ENCODE results near the gene RCCD1. TPM values are rescaled to one million over a fixed set of nuclear protein-coding genes. Genes with fewer than 3 reads are reported as not detected.

The RCCD1 gene
- total and polyA plus RNA-seq, 9 of the 15 experiments (the other 6 are each of a cell fraction or from before 2014, with no cell fraction given): 11.1 to 51.4 (median 24.7) TPM

DNA sequence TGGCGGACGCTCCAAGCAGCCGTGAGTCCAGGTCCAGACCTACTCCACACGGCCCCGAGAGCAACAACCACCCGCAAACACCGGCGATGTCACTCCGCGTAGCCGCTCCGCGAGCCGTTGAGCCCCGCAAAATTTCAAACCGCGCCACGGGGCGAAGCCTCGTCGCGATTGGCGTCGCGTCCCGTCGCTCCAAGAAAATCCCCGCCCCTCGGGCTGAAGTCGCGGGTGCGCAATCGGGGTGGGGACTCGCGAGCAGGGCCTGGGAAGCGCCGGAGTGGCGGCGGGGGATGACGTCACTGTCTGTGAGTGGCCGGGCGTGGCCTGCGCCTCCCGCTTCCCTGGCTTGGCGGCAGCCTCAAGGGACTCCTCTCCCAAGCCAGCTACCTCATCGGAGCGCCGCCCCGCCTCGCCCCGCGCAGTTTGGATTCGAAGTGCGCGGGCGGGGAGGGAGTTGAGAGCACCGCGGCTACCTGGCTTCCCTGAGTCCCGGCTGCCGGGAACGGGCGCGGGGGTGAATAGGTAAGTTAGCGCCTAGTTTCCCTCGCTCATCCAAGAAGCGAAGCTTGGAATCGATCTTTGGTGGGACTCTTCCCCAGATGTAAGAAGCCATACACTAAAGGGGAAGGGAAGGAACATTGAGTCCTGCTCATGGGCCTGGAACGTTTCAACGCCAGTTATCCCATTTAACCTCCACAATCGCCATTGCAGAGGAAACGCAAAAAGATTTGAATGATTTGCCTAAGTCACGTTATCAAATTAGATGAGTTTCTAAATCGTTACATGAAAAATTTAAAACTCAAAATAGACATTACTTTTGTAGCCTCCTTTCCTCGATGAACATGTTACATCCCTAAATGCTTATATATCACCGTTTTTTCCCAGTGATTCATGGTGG lies 40.0 kb downstream of the RCCD1 start, which contains the start of gene PRC1 (continued):
- TF ChIP-seq, protein P1, sequence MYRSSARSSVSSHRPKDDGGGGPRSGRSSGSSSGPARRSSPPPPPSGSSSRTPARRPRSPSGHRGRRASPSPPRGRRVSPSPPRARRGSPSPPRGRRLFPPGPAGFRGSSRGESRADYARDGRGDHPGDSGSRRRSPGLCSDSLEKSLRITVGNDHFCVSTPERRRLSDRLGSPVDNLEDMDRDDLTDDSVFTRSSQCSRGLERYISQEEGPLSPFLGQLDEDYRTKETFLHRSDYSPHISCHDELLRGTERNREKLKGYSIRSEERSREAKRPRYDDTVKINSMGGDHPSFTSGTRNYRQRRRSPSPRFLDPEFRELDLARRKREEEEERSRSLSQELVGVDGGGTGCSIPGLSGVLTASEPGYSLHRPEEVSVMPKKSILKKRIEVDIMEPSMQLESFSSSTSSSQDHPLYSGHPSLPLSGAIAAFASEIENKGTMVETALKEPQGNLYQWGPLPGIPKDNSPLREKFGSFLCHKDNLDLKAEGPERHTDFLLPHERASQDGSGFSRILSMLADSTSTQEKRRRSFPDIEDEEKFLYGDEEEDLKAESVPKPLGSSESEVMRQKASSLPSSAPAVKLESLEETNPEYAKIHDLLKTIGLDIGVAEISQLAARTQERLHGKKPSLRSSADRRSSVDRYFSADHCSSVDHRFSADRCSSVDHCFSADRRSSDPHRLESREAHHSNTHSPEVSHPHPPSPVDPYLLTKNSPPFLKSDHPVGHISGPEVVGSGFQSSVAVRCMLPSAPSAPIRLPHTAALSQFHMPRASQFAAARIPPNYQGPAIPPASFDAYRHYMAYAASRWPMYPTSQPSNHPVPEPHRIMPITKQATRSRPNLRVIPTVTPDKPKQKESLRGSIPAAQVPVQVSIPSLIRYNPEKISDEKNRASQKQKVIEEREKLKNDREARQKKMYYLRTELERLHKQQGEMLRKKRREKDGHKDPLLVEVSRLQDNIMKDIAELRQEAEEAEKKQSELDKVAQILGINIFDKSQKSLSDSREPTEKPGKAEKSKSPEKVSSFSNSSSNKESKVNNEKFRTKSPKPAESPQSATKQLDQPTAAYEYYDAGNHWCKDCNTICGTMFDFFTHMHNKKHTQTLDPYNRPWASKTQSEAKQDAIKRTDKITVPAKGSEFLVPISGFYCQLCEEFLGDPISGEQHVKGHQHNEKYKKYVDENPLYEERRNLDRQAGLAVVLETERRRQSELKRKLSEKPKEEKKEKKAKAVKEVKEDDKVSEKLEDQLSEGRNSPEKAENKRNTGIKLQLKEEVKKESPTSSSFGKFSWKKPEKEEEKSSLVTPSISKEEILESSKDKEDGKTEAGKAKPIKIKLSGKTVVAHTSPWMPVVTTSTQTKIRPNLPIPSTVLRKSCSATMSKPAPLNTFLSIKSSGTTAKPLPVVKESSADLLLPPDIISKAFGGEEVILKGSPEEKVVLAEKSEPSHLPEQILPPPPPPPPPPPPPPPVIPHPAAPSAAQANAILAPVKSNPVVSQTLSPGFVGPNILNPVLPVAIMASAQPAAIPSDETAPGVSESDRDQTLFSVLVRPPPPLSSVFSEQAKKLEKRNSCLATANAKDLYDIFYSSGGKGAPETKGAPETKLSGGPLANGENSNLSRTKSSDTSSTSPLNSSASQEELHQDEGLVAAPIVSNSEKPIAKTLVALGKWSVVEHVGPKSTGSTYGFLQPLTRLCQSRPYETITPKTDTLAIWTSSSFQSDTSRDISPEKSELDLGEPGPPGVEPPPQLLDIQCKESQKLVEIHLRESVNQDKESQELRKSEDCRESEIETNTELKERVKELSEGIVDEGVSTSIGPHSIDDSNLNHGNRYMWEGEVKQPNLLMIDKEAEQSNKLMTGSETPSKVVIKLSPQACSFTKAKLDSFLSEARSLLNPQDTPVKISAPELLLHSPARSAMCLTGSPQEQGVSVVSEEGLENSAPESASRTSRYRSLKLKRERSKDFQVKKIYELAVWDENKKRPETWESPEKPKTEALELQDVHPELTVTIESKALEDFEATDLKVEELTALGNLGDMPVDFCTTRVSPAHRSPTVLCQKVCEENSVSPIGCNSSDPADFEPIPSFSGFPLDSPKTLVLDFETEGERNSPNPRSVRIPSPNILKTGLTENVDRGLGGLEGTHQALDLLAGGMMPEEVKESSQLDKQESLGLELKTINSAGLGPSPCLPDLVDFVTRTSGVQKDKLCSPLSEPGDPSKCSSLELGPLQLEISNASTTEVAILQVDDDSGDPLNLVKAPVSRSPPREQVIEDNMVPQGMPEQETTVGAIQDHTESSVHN (IDR thresholded peaks at IDR 0.05; ENCODE audit: borderline replicate concordance in 1 of 2, low read depth in 1 of 2): no peak
- TF ChIP-seq ZNF778 (CRISPR knock-in tag; IDR thresholded peaks at IDR 0.05): no peak
- peak; percentile 80; the same call in 1 of the 2 replicates for TF ChIP-seq XRCC5 (IDR thresholded peaks at IDR 0.05; ENCODE audit: low read depth, low read length)
- no peak for TF ChIP-seq CCAR2 (IDR thresholded peaks at IDR 0.05; ENCODE audit: low read depth, low read length)
- TF ChIP-seq TARDBP (IDR thresholded peaks at IDR 0.05): 0 out of 2 replicates have a peak, but pooled peaks have one; percentile 42
- no peak for TF ChIP-seq COPS2 (conservative IDR thresholded peaks at IDR 0.05)
- peak; percentile 51; the same call in 1 of the 2 replicates for TF ChIP-seq KLF6 (CRISPR knock-in tag; IDR thresholded peaks at IDR 0.05; ENCODE audit: borderline replicate concordance)
- TF ChIP-seq, protein P2, sequence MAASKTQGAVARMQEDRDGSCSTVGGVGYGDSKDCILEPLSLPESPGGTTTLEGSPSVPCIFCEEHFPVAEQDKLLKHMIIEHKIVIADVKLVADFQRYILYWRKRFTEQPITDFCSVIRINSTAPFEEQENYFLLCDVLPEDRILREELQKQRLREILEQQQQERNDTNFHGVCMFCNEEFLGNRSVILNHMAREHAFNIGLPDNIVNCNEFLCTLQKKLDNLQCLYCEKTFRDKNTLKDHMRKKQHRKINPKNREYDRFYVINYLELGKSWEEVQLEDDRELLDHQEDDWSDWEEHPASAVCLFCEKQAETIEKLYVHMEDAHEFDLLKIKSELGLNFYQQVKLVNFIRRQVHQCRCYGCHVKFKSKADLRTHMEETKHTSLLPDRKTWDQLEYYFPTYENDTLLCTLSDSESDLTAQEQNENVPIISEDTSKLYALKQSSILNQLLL (CRISPR knock-in tag; IDR thresholded peaks at IDR 0.05; ENCODE audit: borderline replicate concordance): no peak
- TF ChIP-seq HNRNPLL (IDR thresholded peaks at IDR 0.05; ENCODE audit: low read depth, low read length, poor library complexity, severe bottlenecking): peak; percentile 70
- no peak; a peak in 1 of 4 replicates for TF ChIP-seq RCOR1 (IDR thresholded peaks at IDR 0.05; ENCODE audit: borderline replicate concordance in 1 of 2, low read depth in 2 of 2, low read length in 2 of 2)
- TF ChIP-seq, protein P3, sequence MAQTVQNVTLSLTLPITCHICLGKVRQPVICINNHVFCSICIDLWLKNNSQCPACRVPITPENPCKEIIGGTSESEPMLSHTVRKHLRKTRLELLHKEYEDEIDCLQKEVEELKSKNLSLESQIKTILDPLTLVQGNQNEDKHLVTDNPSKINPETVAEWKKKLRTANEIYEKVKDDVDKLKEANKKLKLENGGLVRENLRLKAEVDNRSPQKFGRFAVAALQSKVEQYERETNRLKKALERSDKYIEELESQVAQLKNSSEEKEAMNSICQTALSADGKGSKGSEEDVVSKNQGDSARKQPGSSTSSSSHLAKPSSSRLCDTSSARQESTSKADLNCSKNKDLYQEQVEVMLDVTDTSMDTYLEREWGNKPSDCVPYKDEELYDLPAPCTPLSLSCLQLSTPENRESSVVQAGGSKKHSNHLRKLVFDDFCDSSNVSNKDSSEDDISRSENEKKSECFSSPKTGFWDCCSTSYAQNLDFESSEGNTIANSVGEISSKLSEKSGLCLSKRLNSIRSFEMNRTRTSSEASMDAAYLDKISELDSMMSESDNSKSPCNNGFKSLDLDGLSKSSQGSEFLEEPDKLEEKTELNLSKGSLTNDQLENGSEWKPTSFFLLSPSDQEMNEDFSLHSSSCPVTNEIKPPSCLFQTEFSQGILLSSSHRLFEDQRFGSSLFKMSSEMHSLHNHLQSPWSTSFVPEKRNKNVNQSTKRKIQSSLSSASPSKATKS (CRISPR knock-in tag; IDR thresholded peaks at IDR 0.05): no peak
- peak; percentile 35; the same call in 1 of the 2 replicates for TF ChIP-seq POLR2AphosphoS2 (IDR thresholded peaks at IDR 0.05; ENCODE audit: low read length)
- TF ChIP-seq, protein P4, sequence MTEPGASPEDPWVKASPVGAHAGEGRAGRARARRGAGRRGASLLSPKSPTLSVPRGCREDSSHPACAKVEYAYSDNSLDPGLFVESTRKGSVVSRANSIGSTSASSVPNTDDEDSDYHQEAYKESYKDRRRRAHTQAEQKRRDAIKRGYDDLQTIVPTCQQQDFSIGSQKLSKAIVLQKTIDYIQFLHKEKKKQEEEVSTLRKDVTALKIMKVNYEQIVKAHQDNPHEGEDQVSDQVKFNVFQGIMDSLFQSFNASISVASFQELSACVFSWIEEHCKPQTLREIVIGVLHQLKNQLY (CRISPR knock-in tag; conservative IDR thresholded peaks at IDR 0.05): no peak

All from K562 (cell line).